HG02981 (cell line): ENCODE measurements around the gene RASGRF2.

Source experiments
- ATAC-seq: cut with Tn5 transposase; IDR thresholded peaks from one replicate; pipeline ENCODE4 v1.9.1; 2021; ENCODE audit warnings: mild to moderate bottlenecking, moderate library complexity; ENCODE audit not compliant: unreplicated experiment

RASGRF2 gene

DNA sequence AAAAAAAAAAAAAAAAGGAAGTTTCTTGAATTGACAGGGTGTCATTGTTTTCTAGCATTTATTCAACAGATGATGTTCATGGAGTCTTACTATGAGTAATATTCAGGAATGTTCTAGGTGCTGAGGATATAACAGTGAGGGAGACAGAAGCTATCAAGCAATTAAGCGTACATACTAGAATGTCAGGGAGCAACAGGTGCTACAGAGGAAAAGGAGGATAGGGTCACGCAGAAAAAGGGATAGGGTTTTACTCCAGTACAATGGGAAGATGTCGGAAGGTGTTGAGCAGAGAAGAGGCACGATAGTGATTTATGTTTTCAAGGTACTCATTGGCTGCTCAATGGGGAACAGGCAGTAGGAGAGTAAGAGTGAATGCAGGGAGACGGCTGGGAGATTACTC is 6.6 kb upstream of the RASGRF2 start:
- no peak for ATAC-seq

DNA sequence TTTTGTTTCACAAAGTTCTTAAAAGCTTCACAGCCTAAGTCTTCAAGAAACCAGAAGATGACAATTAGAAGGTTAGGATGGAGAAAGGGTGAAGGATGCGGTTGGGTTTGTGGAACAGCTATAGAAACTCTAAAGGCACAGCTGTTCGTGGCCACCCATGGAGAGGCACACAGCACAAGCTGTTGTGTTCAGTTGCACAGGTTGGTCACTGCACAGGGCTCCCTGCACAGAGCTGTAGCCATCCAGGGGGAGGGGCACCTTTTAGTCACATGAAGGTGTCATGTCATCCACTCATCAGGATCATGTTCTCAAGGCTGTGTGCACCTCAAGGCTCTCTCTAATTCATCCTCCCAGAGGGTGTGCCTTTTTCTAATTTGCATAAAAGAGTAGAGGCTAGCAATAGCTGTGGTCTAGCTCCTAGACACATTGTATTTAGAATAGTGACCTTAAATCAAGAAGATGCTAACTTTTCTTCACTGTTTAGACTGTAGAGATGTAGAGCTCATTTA is 5.0 kb upstream of the RASGRF2 start:
- ATAC-seq: no peak

DNA sequence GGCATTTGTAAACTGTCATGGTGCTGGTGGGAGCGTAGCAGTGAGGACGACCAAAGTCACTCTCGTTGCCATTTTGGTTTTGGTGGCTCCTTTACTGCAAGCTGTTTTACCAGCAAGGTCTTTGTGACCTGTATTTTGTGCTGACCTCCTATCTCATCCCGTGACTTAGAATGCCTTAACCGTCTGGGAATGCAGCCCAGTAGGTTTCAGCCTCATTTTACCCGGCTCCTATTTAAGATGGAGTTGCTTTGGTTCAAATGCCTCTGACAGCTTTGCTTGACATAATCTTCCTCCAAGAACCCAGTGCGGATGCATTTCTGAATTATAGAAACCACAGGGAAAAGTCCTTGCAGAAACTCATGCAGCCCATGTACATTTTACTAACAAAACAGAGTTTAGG is 3.9 kb upstream of the RASGRF2 start:
- no peak for ATAC-seq

DNA sequence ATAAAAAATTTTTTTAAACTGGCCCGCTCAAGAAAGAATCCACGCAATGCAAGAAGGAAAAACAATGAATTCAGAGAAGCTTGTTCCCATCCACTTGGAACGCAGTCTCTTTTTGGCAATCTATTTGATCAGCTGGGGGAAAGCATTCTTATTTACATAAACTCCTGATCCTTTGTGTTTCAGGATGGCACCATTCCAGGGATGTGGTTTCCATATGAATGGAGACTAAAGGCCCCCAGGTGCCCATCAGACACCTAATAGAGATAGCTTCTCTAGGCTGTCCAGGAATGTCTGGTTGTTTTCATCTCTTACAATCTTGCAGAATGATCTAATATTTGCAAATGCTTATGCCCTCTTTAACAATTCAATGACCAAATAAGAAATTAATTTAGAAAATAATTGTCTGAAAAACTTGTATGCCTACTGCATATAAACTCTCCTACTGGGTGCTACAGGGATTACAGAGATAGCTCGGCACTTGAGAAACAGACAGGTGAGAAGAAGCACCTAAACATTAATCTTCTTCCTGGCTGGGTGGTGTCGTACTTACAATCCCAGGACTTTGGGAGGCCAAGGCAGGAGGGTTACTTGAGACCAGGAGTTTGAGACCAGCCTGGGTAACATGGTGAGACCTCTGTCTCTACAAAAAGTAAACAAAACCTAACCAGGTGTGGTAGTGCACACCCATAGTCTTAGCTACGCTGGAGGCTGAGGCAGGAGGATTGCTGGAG is 3.0 kb upstream of the RASGRF2 start:
- ATAC-seq: no peak

GRCh38 chr5:80958616-80959015 is 1.5 kb upstream of the RASGRF2 start:
- ATAC-seq: no peak

DNA sequence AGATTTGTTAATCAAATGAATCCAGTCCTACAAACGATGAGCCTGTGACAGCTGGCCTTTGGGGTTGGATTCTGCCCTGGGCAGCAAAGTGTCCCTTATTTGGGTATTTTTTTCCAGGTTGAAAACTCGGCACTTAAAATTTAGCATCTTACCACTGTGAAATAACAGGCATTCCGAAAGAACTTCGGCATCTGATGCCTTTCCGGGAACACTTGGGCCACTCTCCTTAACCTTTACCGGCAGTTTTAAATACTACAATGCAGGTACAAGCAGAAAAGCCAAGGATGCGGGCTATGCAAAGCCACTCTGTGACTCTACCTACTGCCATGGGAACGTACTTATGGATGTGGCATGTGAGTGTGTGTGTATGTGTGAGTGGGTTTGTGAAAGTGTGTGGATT is 1.0 kb upstream of the RASGRF2 start:
- ATAC-seq: no peak

DNA sequence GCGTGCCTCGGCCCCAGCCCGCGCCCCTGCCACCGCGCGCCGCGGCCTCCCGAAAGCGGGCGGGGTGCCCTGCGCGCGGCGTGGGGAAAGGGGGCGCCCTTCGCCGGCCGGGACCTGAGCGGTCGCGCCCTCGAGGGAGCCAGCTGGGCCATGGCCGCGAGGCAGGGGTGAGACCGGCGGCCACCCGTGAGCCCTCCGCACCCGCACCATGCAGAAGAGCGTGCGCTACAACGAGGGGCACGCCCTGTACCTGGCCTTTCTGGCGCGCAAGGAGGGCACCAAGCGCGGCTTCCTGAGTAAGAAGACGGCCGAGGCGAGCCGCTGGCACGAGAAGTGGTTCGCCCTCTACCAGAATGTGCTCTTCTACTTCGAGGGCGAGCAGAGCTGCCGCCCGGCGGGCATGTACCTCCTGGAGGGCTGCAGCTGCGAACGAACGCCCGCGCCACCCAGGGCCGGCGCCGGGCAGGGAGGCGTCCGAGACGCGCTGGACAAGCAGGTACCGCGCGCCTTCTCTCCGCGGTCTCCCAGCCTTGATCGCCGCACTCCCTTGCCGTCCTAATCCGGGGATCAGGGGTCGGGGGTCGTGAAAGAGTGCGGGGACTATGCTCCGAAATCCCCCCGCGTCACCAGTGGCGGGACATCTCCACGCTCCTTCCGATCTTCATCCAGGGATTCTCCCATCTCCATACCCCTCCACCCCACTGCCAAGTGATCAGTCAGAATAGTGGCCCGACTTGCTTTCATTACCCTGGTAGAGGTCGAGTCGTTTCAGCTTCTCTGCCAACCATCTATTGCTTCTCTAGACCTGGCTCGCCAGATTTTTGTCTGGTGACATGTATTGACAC is 590 bp downstream of the RASGRF2 start:
- no peak for ATAC-seq

GRCh38 chr5:80961376-80962281 is 1.5 kb downstream of the RASGRF2 start:
- no peak for ATAC-seq

- no peak for ATAC-seq
Measured at GRCh38 chr5:80962630-80963520, 2.7 kb downstream of the RASGRF2 start.

DNA sequence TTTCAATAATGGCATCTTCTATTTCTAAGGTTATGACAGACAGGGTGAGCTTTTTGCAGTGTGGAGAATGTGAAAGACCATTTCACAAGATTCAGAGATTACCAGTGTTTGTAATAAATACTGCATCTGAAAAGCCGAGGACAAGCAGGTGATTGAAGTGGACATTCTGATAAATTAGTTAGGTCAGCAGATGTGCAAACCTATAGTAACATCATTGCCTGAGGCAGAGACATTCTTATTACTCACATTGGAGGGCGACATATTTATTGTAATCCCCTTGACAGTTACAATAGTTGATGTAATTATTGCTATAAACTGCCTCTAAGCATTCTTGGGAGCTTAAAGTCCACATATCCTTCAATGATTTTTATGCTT is 3.3 kb downstream of the RASGRF2 start:
- no peak for ATAC-seq

GRCh38 chr5:80963966-80964481 is 3.9 kb downstream of the RASGRF2 start:
- no peak for ATAC-seq

- ATAC-seq: no peak
Measured at GRCh38 chr5:80964491-80964890, 4.3 kb downstream of the RASGRF2 start.

DNA sequence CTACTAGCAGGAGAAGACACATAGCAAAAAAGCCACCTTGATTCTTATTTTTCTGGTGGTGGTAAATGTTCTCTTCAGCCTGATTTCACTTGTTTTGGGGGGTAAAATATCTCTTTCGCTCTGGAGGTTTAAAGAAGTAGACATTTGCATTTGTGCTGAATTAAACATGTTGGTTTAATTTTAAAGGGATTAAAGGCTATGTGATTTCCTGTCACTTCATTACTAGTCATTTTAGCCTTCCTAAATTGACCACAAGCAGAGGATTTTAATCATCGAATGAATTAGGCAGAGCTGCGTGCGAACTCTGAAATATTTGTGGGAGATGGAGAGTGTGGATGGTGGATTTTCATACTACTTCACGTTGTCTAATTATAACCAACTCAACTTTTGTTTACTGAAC is 4.8 kb downstream of the RASGRF2 start:
- ATAC-seq: no peak

- no peak for ATAC-seq
Measured at GRCh38 chr5:80967500-80968181, 7.5 kb downstream of the RASGRF2 start.

DNA sequence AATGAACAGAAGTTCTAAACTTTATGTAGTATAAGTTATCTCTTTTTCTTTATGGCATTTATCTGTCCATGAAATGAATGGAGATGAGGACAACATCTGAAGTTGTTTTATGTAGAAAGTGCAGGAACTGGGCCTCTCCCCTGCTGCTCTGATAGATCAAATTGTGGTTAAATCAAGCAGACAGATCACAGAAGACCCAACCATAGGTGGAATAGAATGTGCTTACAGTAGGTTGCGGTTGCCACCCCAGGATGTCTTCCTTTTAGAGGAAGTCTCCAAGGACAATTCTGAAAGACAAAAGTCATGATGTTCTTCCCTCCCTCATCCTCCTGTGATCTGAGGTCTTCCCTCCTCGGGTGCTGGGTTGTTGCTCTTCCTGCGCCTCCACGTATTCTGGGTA is 12.9 kb downstream of the RASGRF2 start:
- ATAC-seq: no peak

GRCh38 chr5:80975065-80975464 is 14.9 kb downstream of the RASGRF2 start:
- ATAC-seq: no peak

DNA sequence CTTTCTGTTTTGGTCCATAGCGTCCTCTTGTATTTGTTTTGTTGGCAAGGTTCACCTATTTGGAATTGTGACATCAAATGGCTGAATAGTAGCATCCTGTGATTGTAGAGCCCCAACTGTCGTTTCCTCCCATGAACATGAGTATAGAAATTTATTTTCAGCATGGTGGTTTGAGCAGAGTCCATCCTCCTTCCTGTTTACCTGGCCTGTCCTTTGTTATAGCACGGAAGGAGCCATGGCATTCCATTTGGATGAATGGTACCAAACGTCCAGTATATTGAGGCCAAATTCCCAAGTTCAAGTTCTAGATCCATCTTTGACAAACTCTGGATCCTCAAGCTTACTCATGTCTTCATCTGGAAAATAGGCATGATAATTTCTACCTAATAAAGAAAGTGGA is 16.8 kb downstream of the RASGRF2 start:
- no peak for ATAC-seq

DNA sequence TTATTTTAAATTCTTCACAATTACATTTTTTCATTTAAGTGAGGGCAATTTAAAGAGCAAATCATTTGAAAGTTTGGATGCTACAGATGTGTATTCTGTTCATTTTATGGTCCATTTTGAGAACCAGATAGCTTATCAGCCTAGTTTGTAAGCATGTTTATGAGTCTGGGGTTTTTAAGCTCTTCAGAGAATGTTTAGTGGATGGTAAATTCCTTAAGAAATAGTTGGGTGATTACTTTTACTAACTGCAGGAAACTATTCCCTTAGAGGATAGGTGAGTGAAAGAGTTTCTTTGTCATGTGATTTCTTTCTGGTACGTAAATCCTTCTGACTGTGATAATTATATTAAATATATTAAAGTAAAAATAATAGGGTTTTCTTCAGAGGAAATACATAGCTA is 17.6 kb downstream of the RASGRF2 start:
- ATAC-seq: no peak

- ATAC-seq: no peak
Measured at GRCh38 chr5:80978772-80979317, 18.7 kb downstream of the RASGRF2 start.
